WERI-Rb-1 (cell line): Measurements from ENCODE around the gene AP5Z1.

ENCODE experiments used
- DNase-seq: peaks from one replicate; pipeline ENCODE4 v3.0.0-alpha.2; 2020
- H3K27ac ChIP-seq: fragments of 250-450 bp; sonication (Bioruptor Pico); 2 replicates; pipeline ENCODE4 v1.5.1; 2020; ENCODE audit warnings: mild to moderate bottlenecking, moderate library complexity
- H3K27me3 ChIP-seq: fragments of 250-450 bp; sonication (Bioruptor Pico); 2 replicates; pipeline ENCODE4 v1.5.1; 2021; ENCODE audit warnings: mild to moderate bottlenecking, low read depth, moderate library complexity; ENCODE audit not compliant: insufficient read depth, severe bottlenecking
- H3K36me3 ChIP-seq: fragments of 250-450 bp; sonication (Bioruptor Pico); 2 replicates; pipeline ENCODE4 v1.5.1; 2020; ENCODE audit warnings: mild to moderate bottlenecking, moderate library complexity
- H3K4me3 ChIP-seq: 2 replicates; pipeline ENCODE4 v1.5.1; 2011; ENCODE audit warnings: low read depth, mild to moderate bottlenecking, control low read depth, low read length
- H3K9me3 ChIP-seq: fragments of 250-450 bp; sonication (Bioruptor Pico); 2 replicates; pipeline ENCODE4 v1.5.1; 2021; ENCODE audit warnings: mild to moderate bottlenecking, moderate library complexity; ENCODE audit not compliant: severe bottlenecking
- TF ChIP-seq, protein P1 (sequence below): IDR thresholded peaks from 2 replicates; pipeline ENCODE4 v1.5.1; 2011; ENCODE audit warnings: low read depth, mild to moderate bottlenecking, control low read depth, inconsistent platforms, low read length

AP5Z1 gene

DNA sequence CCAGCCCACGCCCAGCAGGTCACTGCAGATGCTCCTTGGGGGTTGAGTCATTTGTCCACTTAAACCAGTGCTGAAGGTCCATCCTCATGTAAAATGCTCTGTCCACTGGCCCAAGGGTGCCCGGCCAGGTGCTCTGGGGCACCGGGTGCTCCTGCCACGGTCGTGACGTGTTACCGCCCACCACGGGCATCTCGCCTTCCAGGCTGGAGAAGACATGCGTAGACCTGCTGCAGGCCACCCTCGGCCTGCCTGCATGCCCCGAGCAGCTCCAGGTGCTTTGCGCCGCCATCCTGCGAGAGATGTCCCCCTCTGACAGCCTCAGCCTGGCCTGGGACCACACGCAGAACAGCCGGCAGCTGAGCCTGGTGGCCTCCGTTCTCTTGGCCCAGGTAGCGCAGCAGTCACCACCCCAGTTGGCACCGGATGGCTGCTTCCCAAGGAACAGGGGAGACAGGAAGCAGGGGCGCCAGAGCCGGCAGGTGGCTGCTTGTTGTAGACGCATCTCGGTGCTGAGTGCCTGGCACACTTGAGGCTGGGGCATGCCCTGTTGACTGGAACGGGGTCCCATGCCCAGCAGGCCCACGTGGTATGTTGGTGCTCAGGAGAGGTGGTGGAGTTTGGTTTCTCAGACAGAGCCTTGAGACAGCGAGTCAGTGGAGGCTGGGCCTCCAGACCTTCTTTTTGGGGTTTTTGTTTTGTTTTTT, 6.1 kb downstream of the AP5Z1 start:
- Histone ChIP-seq H3K27me3 (no peaks in the 10 kb centered on the region), H3K36me3 (peaks cover 19% of the 10 kb centered on the region), H3K9me3 (no peaks in the 10 kb centered on the region), H3K27ac (no peak overlapping the region), H3K4me3 (no peak overlapping the region)
- TF ChIP-seq, protein P1, sequence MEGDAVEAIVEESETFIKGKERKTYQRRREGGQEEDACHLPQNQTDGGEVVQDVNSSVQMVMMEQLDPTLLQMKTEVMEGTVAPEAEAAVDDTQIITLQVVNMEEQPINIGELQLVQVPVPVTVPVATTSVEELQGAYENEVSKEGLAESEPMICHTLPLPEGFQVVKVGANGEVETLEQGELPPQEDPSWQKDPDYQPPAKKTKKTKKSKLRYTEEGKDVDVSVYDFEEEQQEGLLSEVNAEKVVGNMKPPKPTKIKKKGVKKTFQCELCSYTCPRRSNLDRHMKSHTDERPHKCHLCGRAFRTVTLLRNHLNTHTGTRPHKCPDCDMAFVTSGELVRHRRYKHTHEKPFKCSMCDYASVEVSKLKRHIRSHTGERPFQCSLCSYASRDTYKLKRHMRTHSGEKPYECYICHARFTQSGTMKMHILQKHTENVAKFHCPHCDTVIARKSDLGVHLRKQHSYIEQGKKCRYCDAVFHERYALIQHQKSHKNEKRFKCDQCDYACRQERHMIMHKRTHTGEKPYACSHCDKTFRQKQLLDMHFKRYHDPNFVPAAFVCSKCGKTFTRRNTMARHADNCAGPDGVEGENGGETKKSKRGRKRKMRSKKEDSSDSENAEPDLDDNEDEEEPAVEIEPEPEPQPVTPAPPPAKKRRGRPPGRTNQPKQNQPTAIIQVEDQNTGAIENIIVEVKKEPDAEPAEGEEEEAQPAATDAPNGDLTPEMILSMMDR: no peak
- no peak for DNase-seq

DNA sequence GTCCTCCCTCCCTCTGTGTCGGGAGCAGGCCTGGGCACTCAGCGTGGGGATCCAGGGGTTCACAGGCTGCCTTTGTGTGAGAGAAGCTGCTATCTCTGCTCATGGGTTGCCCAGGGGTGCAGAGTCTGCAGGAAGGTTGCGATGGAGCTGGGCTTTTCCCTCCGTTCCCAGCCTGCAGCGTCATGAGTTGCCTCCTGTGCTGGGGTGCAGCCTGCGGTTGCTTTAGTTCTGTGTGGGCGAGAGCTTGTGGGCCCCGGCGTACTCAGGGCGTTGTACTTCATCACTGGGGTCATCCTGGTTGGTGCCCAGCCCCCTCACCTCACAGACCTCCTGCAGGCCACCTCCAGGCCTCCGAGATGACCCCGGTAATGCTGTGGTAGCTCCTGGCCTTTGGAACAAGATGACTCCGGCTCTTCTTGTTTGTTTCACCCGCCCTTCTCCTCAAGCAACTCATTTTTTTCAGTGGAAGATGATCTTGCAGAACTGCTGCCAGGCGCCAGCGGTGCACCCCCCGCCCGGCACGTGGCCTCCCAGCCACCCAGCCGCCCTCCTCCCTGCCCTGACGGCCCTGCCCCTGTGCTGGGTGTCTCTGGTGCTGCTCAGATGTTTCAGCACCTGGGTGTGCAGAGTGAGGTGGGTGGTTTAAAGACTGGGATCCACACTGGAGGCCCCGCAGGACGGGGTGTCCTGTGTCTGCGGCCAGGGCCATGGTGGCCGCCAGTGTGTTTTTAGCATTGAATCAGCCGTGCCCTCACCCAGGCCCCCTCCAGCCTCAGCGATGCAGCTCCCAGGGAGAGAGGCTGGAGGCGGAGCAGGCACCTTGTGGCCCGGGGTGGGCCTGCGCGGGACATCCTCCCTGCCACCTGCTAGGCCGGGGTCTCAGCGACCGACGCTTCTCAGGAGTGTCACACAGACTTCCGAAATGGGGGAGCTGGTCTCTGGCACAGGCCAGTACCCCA, 7.2 kb downstream of the AP5Z1 start:
- no peaks in the 10 kb centered on the region for H3K27me3 ChIP-seq
- DNase-seq: no peak
- TF ChIP-seq, protein P1: no peak
- peaks cover 20% of the 10 kb centered on the region for H3K36me3 ChIP-seq
- no peaks in the 10 kb centered on the region for H3K9me3 ChIP-seq
- no peak overlapping the region for H3K4me3 ChIP-seq
- no peak overlapping the region for H3K27ac ChIP-seq

DNA sequence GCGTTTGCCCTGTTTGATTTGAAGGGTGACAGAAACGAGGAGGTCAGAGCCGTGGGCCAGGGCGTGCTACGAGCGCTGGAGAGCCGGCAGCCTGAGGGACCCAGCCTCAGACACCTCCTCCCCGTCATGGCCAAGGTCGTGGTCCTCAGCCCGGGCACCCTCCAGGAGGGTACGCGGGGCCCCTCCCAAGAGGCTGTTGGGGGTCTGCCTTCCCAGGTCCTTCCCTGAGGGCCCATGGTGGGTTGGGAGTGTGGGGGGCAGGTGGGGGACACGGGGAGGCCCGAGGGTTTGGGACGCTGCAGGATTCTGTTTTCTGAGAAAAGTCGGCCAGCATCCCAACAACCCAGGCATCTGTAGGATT, 7.8 kb downstream of the AP5Z1 start:
- TF ChIP-seq, protein P1: no peak
- Histone ChIP-seq H3K4me3 (no peak overlapping the region), H3K36me3 (peaks cover 27% of the 10 kb centered on the region), H3K27me3 (no peaks in the 10 kb centered on the region), H3K27ac (no peak overlapping the region), H3K9me3 (no peaks in the 10 kb centered on the region)
- no peak for DNase-seq

DNA sequence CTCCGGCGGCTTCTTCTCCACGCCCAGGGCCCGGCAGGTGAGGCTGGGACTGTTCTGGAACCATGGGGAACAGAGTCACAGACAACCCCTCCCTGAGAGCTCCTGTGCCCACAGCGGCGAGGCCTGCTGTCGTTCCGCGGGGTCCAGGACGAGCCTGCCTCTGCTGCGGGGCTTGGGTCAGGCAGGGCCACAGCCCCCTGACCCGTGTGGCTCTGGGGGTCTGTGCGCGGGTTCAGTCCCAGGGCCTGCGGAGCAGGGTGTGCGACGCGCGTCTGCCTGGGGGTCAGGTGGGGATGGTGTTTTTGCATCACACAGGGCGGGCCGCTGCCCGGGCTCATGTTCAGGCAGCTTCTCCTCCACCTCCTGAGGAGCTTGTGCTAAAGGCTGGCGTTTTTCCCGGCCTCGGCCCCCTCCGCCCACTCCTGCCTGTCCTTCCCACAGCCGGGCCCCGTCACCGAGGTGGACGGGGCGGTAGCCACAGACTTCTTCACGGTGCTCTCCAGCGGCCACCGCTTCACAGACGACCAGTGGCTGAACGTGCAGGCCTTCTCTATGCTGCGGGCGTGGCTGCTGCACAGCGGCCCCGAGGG, 8.4 kb downstream of the AP5Z1 start:
- TF ChIP-seq, protein P1: no peak
- H3K36me3 ChIP-seq: peaks cover 30% of the 10 kb centered on the region
- H3K27me3 ChIP-seq: no peaks in the 10 kb centered on the region
- H3K9me3 ChIP-seq: no peaks in the 10 kb centered on the region
- H3K4me3 ChIP-seq: no peak overlapping the region
- H3K27ac ChIP-seq: no peak overlapping the region
- no peak for DNase-seq

DNA sequence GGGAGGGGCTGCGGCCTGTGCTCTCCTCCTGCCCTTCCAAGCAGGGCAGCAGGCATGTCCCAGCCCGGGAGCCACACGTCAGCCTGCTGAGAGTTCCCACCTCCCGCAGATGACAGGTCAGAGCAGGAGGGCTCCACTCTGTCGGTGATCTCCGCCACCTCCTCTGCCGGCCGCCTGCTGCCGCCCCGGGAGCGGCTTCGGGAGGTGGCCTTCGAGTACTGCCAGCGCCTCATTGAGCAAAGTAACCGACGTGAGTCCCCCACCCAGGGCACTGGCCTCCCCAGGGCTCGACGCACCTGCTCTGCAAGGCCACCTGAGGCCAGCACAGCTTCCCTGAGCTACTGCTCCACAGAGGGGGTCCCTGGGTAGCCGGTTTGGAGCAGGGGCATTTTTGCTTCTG, 9.4 kb downstream of the AP5Z1 start:
- TF ChIP-seq, protein P1: no peak
- peaks cover 31% of the 10 kb centered on the region for H3K36me3 ChIP-seq
- DNase-seq: no peak

More for the DNA sequence above, 9.4 kb downstream of the AP5Z1 start:
- Histone ChIP-seq H3K27ac (no peak overlapping the region), H3K4me3 (no peak overlapping the region), H3K27me3 (no peaks in the 10 kb centered on the region), H3K9me3 (no peaks in the 10 kb centered on the region)
